Measurements from ENCODE around the gene MAGOH. TPM values are rescaled to one million over a fixed set of nuclear protein-coding genes. Genes with fewer than 3 reads are reported as not detected.

Gene MAGOH
- 44.9 and 48.6 TPM in 2 replicates for total RNA-seq

DNA sequence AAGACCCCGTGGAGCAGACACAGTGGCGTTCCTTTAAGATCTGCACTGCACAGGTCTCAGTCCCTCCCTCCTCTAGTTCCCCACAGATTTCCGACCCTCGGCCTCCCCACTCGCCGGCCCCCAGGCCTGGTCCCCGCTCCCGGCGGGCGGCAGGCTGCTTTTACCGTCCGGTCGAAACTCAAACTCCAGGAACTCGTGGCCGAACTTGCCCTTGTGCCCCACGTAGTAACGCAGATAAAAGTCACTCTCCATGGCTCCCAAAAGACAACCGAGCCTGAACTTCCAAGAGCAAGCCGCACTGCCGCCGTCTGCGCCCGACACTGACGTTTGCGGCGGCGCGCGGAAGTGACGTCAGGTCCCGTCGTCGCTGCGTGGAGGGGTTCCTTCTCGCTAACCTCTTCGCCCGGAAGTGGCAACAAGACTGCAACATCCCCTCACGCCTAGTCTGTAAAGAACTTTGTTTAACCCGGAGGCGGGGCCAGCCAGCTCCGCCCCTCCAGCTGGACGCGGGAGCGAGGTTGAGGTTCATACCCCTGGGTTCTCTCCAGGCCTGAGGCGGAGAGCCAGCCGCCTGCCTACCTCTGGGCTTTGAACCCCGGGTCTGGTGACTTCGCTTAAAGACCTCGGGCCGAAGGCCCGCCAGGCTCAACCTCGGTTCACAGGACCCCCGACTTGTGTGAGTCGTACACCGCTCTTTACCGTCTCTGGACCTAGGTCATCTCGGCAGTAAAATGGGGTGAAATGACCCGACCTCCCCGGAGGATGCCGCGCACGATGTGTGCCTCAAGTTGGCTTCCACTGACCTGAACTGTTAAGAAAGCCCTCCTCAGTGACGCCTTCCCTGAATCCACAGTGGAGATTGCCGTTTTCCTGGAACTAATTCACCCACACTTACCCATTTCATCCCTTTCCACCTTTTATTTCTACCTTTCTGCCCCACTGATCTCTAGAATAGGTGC is at the start of gene MAGOH:
Gene MAGOH, minus strand, starts transcription at position 322 of the 959 bp plus-strand sequence. Its CDS starts 70 bp downstream, at position 252.

DNA sequence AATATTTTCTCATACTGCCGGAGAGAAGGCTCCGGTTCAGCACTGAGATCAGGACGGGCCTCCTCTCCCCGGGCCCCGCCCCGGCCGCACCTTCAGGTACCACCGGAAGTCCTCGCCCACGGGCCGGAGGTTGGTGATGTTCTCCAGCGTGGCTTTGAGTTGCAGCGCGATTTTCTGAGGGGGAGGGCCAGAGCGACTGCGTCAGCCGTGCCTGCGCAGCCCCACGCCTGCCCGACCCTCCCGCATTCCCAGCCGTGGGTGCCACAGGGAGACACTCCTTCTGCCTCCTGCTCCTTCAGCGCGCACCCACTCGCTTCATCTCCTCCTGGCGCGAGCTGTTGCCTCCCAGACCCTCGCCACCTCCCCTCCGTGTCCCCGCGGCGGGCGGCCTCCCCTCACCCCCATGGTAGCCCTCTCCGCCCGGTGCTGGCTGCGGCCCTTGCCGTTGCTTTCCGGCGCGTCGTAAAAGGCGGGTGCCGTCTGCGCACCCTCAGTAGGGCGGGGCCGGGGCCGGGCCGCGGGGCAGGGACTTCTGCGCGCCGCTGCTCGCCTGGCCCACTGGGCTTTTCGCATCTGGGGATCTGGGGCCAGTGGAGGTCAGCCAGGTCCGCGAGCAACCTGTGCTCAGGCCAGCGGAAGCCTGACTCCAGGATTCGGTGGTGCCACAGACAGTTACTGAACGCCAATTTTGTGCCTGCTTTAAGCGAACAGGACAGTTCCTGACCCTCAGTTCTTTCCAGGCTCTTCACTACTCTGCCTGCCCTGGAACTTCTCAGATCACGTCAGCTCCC is 18.0 kb downstream of the MAGOH start, which contains the start of gene CZIB:
Gene CZIB, minus strand, starts transcription at position 464 of the 791 bp plus-strand sequence. Its CDS starts 59 bp downstream, at position 405.

GRCh38 chr1:53196485-53197290 is 41.6 kb downstream of the MAGOH start, which contains the start of gene CPT2:
Gene CPT2, plus strand, starts transcription at chr1:53196824. Its CDS starts 120 bp downstream, at chr1:53196944.

Other genes starting within 250 kb of the MAGOH start
- not detected in 2 replicates for gene PODN, start 176.3 kb downstream of the MAGOH start, total RNA-seq
- gene SLC1A7, start 95.9 kb downstream of the MAGOH start, total RNA-seq = not detected in 2 replicates
- gene CPT2, start 41.7 kb downstream of the MAGOH start, total RNA-seq = 9.2 and 10.7 TPM in 2 replicates
- gene CZIB, start 17.9 kb downstream of the MAGOH start, total RNA-seq = 41.8 and 50.8 TPM in 2 replicates
- gene LRP8, start 89.6 kb upstream of the MAGOH start, total RNA-seq = 7.7 and 7.9 TPM in 2 replicates
- not detected in 2 replicates for gene DMRTB1, start 220.9 kb upstream of the MAGOH start, total RNA-seq

Data from dermis lymphatic vessel endothelial cell (primary cell).